A549 (cell line): ENCODE measurements around the gene C5orf58.

Experiments
- HOXA7 ChIP-seq: fragments of 250-450 bp; sonication (Bioruptor Pico); IDR thresholded peaks from 2 replicates; pipeline ENCODE4 v1.5.0; 2020; ENCODE audit warnings: mild to moderate bottlenecking, moderate library complexity
- POLR2A ChIP-seq: IDR thresholded peaks from 2 replicates; pipeline ENCODE4 v1.6.1; 2012; ENCODE audit warnings: mild to moderate bottlenecking, low read length
- ZSCAN20 ChIP-seq: fragments of 250-450 bp; sonication (Bioruptor Pico); IDR thresholded peaks from 2 replicates; pipeline ENCODE4 v1.8.0; 2022; ENCODE audit warnings: mild to moderate bottlenecking, moderate library complexity
- TF ChIP-seq, protein P1 (sequence below): fragments of >200 bp; sonication (Bioruptor Twin); formaldehyde crosslinking; IDR thresholded peaks from 3 replicates; pipeline ENCODE4 v1.5.1; 2016
- TF ChIP-seq, protein P2 (sequence below): IDR thresholded peaks from 2 replicates; pipeline ENCODE4 v1.6.1; 2012

DNA sequence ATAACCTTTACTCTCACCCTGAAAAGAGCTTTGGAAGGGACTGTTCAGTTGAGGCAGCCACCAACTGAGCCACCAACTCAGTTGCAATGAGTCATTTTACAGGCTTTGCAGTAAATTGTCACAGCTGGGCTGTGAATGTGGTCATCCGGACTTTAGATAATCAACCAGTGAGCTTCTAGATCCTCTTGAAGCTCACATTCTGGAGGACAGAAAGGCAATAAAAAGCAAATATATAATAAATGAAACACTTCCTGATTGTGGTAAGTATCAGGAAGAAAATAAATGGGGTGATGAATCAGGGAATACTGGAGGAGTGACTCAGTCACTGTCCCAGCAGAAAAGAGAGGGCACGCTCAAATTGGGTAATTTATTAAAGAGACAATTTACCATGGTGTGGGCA lies 13.2 kb upstream of the C5orf58 start:
- TF ChIP-seq ZSCAN20 (CRISPR knock-in tag) (no peak), HOXA7 (CRISPR knock-in tag) (no peak), POLR2A (no peak)
- TF ChIP-seq, protein P1, sequence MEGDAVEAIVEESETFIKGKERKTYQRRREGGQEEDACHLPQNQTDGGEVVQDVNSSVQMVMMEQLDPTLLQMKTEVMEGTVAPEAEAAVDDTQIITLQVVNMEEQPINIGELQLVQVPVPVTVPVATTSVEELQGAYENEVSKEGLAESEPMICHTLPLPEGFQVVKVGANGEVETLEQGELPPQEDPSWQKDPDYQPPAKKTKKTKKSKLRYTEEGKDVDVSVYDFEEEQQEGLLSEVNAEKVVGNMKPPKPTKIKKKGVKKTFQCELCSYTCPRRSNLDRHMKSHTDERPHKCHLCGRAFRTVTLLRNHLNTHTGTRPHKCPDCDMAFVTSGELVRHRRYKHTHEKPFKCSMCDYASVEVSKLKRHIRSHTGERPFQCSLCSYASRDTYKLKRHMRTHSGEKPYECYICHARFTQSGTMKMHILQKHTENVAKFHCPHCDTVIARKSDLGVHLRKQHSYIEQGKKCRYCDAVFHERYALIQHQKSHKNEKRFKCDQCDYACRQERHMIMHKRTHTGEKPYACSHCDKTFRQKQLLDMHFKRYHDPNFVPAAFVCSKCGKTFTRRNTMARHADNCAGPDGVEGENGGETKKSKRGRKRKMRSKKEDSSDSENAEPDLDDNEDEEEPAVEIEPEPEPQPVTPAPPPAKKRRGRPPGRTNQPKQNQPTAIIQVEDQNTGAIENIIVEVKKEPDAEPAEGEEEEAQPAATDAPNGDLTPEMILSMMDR: no peak
- TF ChIP-seq, protein P2, sequence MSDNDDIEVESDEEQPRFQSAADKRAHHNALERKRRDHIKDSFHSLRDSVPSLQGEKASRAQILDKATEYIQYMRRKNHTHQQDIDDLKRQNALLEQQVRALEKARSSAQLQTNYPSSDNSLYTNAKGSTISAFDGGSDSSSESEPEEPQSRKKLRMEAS: 0 out of 2 replicates have a peak, but pooled peaks have one; percentile 18
